ENCODE measurements around the gene RPS10. TPM values are rescaled to one million over a fixed set of nuclear protein-coding genes. Genes with fewer than 3 reads are reported as not detected.

The RPS10 gene
- total RNA-seq, 2 donors from 2014 or later = 1,206 to 1,361 TPM

DNA sequence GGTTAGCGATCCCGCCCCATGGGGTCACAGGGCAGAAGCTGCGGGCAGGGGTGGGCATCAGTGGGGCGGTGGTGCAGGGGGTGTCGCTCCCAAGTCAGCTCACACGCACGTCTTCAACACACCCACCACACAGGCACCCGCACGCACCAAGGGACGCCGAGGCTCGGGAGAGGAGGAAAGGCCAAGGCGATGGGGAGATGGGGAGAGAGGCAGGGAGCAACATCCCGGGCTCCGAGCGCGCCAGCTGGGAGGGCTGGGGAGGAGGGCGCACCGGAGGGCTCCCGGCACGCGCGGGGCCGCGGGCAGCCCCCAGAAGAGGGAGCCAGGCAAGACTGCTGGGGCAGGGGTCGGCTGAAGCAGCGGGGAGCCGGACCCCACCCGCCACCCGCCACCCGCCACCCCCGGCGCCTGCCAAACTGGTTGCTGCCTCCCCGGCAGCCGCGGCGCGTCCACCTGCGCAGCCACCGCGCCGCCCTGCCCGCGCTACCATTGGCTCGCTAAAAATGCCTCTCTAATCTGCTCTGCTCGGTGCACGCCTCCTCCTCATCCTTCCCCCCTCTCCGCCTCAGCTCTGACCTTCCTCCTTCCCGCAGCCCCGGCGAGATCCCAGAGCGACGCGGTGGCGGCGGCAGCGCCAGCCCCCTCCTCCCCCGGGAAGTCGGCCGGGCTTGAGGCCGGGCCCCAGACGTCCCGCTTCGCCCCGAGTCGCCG is 39.8 kb upstream of the RPS10 start, which contains the start of gene PACSIN1:
PACSIN1 (plus strand) TSS at position 546 of the 711 bp plus-strand sequence. CDS start 60,230 bp downstream, outside the sequence.
- Histone ChIP-seq H3K4me1 (peaks cover 14% of the 10 kb centered on the region), H3K9me3 (no peaks in the 10 kb centered on the region), H3K36me3 (replicated peaks in 1 of 2; ENCODE audit: insufficient read depth in 1 of 2, low read depth in 2 of 2) (no peaks in the 10 kb centered on the region), H3K4me3 (peak within 1 kb of the TSS; percentile 37 to 46), H3K27ac (no peak within 1 kb of the TSS), H3K27me3 (no peaks in the 10 kb centered on the region)
- ATAC-seq (peak; percentile 82), DNase-seq (peak; percentile 31 to 65 (median 56))
- 1 to 5% methylated on average over 26 to 66 of the region's 67 CpGs for WGBS, 2 donors
- intact Hi-C loops (cut with DNase I) = loop anchor here (10.0 kb wide), 1 partner anchor 139 kb away; no protein-coding TSS in a partner anchor
- TF ChIP-seq, protein P1, sequence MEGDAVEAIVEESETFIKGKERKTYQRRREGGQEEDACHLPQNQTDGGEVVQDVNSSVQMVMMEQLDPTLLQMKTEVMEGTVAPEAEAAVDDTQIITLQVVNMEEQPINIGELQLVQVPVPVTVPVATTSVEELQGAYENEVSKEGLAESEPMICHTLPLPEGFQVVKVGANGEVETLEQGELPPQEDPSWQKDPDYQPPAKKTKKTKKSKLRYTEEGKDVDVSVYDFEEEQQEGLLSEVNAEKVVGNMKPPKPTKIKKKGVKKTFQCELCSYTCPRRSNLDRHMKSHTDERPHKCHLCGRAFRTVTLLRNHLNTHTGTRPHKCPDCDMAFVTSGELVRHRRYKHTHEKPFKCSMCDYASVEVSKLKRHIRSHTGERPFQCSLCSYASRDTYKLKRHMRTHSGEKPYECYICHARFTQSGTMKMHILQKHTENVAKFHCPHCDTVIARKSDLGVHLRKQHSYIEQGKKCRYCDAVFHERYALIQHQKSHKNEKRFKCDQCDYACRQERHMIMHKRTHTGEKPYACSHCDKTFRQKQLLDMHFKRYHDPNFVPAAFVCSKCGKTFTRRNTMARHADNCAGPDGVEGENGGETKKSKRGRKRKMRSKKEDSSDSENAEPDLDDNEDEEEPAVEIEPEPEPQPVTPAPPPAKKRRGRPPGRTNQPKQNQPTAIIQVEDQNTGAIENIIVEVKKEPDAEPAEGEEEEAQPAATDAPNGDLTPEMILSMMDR (IDR thresholded peaks at IDR 0.05) = no peak
- TF ChIP-seq POLR2A (IDR thresholded peaks at IDR 0.05) = no peak

GRCh38 chr6:34463849-34464248 is 38.0 kb upstream of the RPS10 start:
- H3K9me3 ChIP-seq = no peaks in the 10 kb centered on the region
- 70 to 76% methylated on average over 3 to 4 of the region's 4 CpGs for WGBS, 2 donors
- intact Hi-C loops (cut with DNase I) = loop anchor here (10.0 kb wide), 1 partner anchor 141 kb away; no protein-coding TSS in a partner anchor
- H3K4me3 ChIP-seq = no peak overlapping the region
- H3K4me1 ChIP-seq = peaks cover 18% of the 10 kb centered on the region
- no peak overlapping the region for H3K27ac ChIP-seq
- no peaks in the 10 kb centered on the region for H3K36me3 ChIP-seq (replicated peaks in 1 of 2; ENCODE audit: insufficient read depth in 1 of 2, low read depth in 2 of 2)
- DNase-seq (no peak), ATAC-seq (no peak)
- TF ChIP-seq, protein P1 (IDR thresholded peaks at IDR 0.05) = no peak
- TF ChIP-seq POLR2A (IDR thresholded peaks at IDR 0.05) = no peak
- H3K27me3 ChIP-seq = no peaks in the 10 kb centered on the region

DNA sequence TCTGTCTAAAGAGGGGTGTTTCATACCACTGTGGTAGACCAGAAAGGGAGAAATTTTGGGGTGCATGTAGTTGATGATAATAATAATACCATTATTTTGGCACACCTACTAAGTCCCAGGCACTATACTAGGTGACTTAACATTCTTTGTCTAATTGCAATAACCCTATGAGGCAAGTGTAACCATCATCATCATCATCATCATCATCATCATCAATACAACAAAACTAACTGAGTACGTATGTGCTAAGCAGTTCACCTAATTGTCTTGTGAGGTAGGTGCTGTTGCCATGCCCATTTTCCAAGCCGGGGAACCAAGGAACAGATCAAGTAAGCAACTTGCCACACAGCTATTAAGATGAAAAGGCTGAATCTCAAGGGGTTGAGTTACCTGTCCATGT is 37.4 kb upstream of the RPS10 start:
- 79 to 86% methylated on average over 2 of the region's 2 CpGs for WGBS, 2 donors
- Histone ChIP-seq H3K36me3 (replicated peaks in 1 of 2; ENCODE audit: insufficient read depth in 1 of 2, low read depth in 2 of 2) (no peaks in the 10 kb centered on the region), H3K27me3 (no peaks in the 10 kb centered on the region), H3K4me1 (peaks cover 18% of the 10 kb centered on the region), H3K27ac (no peak overlapping the region), H3K4me3 (no peak overlapping the region), H3K9me3 (no peaks in the 10 kb centered on the region)
- ATAC-seq (no peak), DNase-seq (no peak)
- intact Hi-C loops (cut with DNase I) = loop anchor here (10.0 kb wide), 1 partner anchor 142 kb away; no protein-coding TSS in a partner anchor
- TF ChIP-seq, protein P1 (IDR thresholded peaks at IDR 0.05) = no peak
- no peak for TF ChIP-seq POLR2A (IDR thresholded peaks at IDR 0.05)

- no peak for ATAC-seq
- H3K27ac ChIP-seq = no peak overlapping the region
- peak in 3 of 4 donors; percentile 14 to 36 (median 24) for DNase-seq
- WGBS, 2 donors = 24 to 27% methylated on average over 5 to 6 of the region's 6 CpGs
- H3K36me3 ChIP-seq (replicated peaks in 1 of 2; ENCODE audit: insufficient read depth in 1 of 2, low read depth in 2 of 2) = no peaks in the 10 kb centered on the region
- TF ChIP-seq, protein P1 (IDR thresholded peaks at IDR 0.05) = no peak
- TF ChIP-seq POLR2A (IDR thresholded peaks at IDR 0.05) = no peak
- intact Hi-C loops (cut with DNase I) = loop anchor here (10.0 kb wide), 1 partner anchor 142 kb away; no protein-coding TSS in a partner anchor
- peaks cover 18% of the 10 kb centered on the region for H3K4me1 ChIP-seq
- no peaks in the 10 kb centered on the region for H3K9me3 ChIP-seq
- no peak overlapping the region for H3K4me3 ChIP-seq
- no peaks in the 10 kb centered on the region for H3K27me3 ChIP-seq
Measured at GRCh38 chr6:34462551-34462971, 36.7 kb upstream of the RPS10 start.

All from body of pancreas (tissue), 4 donors.